CMK (cell line): ENCODE data around the gene RGS12.

Experiments
- DNase-seq: peaks from one replicate; pipeline ENCODE4 v3.0.0-alpha.2; 2010; ENCODE audit warnings: low read depth

Gene RGS12

DNA sequence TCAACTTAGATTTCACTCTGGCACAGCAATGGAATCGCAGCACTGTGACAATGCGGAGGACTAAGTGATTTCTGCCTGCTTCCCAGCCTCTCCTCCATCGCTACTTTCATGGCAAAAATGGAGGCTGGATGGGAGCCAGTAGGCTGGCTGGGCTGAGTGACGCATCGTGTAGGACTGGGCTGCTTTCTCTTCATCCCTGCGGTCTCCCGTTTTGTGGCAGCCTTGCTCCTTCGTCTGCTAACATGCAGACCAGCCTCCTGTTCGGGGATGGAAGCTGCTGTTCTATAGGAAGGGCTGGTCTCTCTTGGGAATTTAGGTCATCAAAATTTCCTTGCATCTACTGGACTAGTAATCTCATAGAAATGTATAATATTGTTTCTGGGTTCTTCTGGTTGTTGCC, 15.8 kb upstream of the RGS12 start:
- DNase-seq: no peak

DNA sequence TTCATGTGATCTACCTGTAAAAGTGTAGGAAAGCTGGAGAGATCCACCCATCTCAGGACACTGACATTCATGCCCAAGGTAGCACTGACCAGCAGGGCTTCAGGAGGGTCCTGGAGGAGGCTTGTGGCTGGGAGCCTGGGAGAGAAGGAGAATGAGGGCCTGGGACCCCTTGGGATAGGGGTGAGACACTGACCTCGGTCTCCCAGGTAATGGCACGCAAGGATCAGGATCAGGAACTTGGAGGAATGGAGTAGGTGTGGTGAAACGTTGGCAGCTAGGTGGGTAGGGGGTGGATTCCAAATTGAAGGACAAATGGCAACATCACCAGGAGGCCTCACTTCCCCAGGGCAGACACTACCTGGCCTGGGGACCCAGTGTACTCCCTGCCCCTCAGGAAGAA, 12.4 kb upstream of the RGS12 start:
- DNase-seq: no peak

DNA sequence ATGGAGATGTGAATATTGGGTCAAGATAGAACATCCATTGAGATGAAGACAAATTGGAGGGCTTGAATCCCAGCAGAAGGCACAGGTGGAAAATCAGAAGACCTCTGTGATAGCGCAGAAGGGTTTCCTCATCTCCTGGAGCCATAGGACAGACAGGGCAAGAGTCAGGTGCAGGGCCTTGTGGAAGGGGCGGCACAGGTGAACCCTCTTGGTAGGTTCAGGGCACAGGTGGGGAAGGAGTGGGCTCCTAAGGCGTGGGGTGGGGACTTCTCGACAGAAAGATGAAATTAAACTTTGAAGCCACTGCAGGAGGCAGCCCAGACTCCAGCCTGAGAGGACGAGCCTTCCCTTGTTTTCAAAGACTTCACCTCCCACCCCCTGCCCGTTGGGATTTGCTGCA, 9.3 kb upstream of the RGS12 start:
- no peak for DNase-seq

DNA sequence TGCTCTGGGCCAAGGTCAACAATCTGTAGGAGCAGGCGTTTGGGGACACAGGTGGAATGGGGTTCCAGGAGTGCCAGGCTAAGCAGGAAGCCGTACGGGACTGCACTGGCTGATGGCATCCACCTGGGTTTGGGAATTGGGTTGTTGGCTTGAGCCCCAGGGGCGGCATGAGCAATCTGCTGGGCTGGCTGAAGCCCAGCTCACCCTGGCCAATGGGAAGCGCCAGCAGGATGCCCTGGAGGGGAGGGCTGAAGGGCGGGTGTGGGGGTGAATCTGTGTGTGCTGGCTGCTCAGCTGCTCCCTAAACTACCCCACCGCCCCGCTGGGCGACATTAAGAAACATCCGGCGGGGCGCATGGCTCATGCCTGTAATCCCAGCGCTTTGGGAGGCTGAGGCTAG, 8.9 kb upstream of the RGS12 start:
- no peak for DNase-seq

DNA sequence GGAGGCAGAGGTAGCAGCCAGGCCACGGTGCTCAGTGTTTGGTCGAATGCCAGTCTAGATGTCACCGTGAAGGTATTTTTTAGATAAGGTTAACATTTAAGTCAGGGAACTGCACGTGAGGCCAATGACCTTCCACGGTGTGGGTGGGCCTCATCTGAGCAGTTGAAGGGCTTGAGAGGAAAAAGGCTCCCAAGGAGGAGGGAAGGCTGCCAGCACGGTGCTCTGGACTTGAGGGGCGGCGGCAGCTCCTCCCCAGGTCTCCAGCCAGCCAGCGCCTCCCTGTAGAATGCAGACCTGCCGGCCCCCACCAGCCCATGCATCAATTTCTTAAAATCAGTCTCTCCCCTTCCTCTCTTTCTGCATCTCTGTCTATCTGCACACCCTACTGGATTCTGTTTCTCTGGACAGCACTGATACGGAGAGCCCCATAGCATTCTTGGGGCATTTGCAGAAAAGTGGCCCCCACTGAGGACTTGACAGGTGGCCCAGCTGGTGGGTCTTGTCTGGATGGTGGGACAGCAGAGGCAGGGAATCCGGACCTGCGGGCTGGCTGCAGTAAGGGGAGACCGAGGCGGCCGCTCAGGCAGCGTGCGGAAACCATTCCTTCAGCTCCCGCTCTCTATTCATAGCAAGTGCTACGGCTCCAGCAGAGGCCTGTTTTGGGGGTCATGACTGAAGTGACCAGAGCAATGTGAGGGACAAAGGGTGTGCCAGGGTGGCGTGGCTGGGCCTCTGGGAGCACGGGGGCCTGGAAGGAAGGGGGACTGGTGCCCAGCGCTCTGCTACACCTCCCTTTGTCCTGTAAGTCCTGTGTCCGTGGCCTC, 7.9 kb upstream of the RGS12 start:
- DNase-seq: no peak

DNA sequence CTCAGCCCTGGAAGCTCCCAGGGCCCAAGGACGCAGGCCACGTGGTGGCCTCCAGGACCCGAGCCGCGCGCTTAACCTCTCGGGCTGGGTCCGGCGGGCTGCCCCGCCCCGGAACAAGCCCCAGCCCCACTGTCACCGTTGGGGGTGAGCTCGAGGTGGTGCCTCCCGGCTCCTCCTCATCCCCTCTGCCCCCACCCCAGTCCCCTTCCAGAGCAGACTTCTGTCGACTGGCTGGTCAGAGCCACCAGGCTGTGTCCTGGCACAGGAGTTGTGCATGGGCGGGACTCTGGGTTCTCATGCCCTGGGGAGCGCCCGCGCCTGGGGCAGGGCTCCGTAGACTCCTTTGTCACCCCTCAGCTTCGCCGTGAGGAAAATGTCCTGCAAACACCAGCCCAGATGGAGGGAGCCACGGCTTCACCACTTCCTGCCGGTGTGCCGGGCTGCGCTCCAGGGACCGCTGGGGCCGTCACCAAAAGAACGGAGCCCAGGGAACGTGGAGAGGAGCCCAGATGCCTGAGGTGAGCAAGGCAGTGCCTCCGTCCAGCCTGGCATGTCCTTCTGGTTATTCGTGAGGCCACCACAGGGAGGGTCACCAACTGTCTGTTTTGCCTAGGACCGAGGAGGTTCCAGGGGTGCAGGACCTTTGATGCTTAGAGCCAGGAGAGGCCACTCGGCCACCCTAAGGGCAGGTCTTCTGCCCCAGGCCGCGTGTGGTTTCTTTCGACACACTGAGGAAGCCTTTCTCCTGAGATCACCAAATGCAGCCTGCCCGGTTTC, 7.1 kb upstream of the RGS12 start:
- DNase-seq: no peak

DNA sequence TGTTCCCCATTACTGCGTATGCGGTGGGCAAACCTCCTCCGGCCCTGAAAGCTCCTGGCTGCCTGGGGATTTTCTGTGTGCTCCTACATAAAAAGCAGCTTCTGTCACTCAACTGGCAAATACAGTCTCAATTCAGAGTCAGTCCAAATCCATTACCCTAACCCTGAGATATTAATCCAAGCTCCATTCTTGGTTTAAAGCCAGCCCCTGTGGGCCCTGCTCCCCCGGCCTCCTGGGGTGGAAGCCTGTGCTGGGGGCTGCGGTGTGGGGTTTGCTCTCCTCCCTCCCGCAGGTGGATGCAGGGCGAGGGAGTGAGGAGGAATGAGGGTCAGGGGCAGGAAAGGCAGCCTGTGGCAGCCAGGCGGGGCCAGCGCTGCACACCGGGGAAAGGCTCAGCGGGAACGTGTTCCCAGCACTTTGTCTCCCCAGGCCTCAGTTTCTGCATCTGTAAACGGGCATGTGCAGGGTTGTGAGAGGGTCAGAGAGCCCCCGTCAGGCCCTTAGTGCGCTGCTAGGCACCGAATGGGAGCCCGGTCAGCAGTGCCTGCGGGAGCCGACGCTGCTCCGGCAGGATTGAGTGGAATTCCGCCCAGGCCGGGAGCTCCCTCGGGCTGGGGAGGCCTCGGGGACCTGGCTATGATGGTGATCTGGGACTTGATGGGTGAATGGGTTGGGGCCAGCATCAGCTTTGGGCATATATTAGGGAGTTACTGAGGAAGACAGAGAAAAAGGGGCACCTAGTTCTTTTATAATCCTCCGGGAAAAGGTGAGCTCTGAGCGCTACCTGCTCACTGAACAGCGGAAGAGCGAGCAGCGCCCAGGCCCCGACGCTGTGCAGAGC, 6.3 kb upstream of the RGS12 start:
- no peak for DNase-seq

DNA sequence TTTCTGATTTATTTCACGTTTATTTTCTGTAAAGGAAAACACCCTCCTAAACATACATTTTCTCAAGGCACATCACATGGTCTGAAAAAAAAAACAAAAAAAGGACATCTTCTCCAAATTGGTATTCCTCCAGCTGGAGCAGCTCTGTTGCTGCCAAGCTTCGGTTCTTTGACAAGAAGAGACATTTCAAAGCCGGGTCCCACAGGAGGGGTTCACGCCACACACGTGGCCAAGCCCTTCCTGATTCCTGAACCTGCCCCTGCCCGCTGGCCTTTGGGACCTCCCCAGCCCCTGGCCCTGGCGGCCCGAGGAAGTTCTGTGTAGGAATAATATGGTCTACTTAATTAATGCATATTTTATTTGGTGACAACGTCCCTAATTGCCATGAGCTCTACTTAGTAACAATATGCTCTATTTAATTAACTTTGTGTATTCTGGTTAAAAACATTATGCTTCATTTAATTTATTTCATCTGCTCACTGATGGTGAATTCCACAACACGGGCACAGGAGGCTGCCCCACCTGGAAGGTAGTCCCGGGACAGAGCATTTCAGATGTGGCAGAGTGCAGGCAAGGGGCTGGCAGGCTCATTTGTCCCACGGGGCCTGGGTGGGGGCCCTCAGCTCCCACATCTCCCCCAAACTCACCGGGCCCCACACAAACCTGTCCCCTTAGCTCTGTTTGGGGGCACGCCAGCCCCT, 5.4 kb upstream of the RGS12 start:
- DNase-seq: no peak

DNA sequence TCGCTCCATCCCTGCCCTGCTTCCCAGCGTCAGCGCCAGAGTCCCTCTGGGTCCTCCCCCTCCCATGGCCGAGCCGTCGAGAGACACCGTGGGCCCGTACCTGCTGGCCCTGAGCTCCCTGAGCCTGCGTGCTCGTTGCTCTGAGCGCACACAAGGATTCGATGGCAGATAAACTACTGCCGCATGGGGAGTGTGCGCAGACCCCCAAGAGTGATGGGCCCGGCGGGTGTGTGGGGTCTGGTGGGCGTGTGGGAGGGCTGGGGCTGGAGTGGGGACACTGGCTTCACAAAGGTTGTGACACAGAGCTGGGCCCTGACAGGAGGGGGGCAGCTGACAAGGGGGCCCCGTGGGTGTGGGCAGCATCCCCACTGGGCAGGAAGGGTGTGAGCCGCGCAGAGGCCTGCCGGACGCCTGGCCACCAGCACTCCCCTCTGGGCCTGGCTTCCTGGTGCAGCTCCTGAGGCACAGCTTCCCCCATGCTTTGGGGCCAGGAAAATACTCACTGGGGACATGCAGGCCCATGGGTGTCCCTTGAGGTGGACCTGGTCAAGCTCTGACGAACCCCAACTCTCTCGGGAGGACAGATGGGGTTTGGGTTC, 4.8 kb upstream of the RGS12 start:
- DNase-seq: no peak

DNA sequence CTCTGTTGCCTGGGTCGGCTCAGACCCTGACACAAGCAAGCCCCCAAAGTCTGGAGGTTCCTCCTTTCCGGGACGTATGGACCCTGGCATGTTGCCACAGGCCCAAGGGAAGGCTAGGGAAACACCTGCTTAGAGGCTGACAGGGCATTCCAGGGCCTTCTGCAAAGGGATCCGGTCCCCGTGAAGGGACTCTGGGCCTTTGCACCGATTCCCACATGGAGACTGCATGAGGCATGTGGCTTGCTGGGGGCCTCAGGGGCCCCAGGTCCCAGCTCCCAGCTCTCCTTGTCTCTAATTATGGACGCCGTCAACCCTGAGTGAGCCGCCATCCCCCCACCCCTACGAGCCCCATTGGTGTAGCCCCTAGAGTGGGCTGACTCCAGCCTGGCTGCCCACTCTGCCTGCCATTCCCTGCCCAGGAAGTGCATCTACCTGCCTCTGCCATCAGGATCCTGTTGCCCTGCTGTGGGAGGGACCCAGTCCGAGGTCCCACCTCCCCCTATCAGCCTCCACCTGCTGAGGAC, 4.2 kb upstream of the RGS12 start:
- DNase-seq: no peak

DNA sequence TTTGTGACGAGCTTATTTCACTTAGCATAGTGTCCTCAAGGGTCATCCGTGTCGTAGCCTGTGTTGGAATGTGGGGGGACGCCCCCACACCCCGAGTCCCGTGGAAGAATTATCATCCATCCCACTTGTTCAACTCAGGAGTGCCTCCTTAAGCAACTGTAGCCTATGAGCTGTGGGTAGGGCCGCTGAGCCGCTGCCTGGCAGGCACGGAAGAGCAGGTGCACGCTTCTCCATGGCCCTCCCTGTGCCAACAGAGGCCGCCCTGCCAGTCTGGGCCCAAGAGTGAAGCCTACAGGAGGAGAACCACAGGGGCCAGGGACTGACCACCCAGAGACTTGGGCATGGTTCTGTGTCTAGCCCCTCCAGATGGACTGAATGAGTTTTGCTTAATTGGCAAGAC, 2.3 kb upstream of the RGS12 start:
- DNase-seq: no peak

DNA sequence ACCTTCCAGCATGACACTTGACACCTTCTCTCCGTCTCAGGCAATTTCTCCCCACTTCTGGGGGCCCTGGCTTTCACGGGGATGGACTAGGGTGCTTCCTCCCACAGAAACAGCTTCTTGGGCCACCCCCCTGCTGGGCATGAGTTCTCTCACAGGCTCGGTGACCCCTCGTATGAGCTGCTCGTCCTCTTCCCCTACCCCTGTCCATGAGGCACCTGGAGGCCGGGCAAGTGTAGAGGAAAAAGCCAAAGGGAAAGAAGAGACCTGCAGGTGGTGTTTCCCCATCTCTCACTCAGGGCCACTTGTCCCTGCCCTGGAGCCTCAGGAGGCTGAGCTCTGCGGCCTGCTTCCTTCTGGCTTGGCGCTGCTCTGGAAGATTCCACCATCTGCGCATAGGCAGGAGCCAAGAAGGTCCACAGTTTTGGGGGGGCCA, 1.9 kb upstream of the RGS12 start:
- no peak for DNase-seq

DNA sequence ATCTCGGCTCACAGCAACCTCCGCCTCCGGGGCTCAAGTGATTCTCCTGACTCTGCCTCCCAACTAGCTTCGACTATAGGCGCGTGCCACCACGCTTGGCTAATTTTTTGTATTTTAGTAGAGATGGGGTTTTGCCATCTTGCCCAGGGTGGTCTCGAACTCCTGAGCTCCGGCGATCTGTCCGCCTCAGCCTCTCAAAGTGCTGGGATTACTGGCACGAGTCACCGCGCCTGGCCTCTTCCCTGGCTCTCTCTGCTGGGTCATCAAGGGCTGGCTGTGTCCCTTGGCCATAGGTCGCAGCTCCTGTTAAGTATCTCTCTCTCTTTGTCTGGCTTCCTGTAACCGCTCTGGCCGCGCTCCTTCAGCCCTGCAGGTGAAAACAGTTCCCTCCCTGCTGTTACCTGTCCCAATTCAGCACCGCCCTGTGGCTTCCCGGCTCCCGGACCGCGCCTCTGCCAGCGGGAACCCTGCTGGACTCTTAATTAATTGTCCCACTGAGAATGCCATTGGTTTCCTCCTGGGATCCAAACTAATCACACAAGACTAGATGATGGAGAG, 1.3 kb upstream of the RGS12 start:
- DNase-seq: no peak

DNA sequence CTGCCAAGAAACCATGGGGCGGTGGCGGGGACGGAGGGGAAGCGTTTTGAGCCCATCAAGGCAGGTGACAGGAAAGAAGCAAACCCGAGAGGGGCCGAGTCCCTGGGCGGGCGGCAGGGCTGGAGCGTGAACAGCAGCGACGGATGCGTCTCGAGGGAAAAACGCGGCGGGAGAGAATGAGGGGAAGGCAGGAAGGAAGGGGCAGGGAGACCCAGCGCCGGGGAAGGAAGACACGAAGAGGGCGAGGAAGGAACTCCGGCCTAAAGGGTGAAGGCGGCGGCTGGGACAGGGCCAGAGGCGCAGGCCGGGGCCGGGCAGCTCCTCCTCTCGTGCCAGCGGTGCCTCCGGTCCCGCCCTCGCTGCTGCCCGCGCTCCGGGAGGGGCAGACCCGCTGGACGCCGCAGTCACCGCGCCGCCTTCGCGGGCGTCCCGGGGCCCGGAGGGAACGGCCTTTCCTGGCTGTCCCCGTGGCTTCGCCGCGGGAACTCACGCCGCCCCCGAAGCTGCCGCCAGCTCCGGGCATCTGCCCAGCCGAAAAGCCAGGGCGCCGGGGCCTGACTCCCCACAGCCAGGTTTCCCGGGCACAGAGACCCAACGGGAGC, 751 bp upstream of the RGS12 start:
- peak; percentile 27 for DNase-seq

DNA sequence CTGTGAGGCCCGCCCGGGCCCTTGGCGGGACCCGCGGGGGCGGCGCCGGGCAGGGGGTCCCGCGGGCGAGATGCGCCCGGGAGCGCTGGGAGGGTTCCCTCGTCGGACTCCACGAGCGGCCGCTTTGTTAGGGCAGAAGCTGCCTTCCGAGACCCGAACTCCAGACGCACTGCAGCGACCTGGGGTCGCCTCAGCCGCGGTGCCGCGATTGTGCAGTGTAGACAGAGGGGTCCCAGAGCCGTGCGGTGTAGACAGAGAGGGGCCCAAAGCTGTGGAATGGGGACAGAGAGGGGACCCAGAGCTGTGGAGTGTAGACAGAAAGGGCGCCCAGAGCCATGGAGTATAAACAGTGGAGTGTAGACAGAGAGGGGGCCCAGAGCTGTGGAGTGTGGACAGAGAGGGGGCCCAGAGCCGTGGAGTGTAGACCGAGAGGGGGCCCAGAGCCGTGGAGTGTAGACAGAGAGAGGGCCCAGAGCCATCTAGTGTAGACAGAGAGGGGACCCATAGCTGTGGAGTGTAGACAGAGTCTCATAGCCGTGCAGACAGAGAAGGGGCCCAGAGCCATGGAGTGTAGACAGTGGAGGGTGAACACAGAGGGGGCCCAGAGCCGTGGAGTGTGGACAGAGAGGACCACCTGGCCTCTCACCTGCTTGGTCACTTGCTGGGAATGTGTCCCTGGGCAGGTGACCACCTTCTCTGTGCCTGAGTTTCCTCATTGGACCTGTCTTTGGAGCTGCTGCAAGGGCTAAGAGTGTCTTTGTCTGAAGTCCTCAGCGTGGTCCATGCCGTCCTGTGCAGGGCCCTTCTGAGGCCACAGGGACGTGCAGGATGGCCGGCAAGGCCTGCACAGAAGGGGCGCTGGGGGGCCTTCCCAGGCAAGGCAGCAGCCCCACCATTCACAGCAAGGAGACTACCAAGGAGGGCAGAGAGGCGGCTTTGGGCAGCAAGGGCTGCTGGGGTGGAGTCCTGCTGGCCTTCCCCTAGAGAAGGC, 875 bp downstream of the RGS12 start:
- no peak for DNase-seq

DNA sequence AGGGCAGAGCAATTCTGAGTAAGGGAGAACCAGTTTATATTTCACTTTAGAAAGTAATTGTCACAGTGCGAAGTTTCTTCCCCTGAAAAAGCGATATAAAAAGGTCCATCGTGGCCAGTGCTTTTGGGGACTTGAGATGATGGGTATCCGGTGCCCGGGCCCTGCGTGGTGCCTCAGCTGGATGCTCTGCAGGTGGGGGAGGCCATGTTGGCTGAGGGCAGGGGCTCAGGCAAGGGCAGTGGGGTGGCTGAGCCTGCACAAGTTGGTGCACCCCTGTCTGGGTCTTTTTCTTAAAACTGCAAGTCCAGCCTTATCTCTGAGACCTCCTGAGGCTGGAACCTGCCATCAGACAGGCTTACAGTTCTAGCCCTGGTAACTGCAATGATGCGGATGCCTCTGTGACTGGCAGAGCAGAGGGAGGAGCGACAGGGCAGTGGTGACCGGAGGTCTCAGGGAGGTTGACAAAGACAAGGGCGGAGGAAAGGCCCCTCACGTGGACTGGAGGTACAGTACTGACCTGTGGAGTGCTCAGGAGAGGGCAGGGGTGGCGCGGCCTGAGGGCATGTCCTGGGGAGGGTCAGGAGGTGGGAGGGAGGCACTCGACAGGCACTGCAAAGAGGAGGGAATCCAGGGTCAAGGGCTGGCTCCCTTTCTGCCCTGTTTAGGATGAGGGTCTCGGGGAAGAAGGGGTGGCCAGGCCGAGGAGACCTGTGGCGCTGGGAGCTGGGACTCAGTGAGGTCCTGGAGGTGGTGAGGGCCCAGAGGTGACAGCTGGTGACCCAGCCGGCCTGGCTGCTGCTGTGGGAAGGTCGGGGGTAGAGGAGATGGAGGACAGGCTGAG, 1.8 kb downstream of the RGS12 start:
- no peak for DNase-seq

DNA sequence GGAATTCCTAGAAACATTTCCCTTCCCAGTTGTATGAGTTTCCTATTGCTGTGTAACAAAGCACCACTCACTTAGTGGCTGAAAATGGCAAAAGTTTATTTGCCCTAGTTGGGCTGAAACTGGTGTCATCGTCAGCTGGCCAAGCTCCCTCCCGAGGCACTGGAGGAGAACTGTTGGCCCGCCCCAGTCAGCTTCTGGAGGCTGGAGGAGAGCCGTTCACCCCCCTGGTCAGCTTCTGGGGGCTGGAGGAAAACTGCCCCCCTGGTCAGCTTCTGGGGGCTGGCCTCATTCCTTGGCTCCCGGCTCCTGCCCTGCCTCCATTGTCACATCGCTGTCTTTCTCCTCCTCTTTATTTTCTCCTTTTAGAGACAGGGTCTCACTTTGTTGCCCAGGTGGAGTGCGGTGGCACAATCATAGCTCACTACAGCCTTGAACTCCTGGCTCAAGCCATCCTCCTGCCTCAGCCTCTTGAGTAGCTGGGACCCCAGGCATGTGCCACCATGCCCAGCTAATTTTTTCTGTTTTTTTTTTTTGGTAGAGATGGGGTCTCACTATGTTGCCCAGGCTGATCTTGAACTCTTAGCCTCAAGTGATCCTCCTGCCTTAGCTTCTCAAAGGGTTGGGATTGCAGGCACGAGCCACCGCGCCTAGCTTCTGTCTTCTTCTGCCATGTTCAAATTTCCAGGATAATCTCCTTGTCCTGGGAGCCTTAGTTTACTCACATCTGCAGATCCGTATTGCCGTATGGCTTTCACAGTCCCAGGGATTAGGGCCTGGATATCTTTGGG, 3.2 kb downstream of the RGS12 start:
- no peak for DNase-seq

DNA sequence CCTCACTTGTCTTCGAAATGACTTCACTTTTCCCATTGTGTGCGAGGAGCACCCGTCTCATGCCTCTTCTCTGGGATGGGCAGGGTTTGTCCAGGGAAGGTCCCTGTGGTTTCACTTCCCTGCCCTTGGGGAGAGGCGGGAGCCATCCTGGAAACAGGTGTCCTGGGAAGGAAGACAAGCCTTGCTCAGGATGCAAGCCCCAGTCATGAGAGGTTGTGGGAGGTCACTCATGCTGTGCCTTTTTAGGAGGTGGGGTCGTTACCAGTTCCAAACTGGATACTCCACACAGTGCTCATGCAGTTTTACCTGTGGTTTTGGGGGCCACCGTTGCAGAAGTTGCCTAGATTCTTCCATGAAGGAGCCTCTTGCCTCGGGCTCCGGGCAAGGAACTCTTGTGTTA, 3.8 kb downstream of the RGS12 start:
- DNase-seq: no peak
